HG03064 (cell line): ENCODE measurements around the gene KRTAP12-3.
"Not testable (repeated sequence)": the region's sequence is repeated elsewhere in the genome, so short reads cannot be mapped to it uniquely, and the experiment has no call there.

Experiments
- ATAC-seq: cut with Tn5 transposase; IDR thresholded peaks from one replicate; pipeline ENCODE4 v1.9.1; 2021; ENCODE audit warnings: low read depth; ENCODE audit not compliant: unreplicated experiment

The KRTAP12-3 gene

DNA sequence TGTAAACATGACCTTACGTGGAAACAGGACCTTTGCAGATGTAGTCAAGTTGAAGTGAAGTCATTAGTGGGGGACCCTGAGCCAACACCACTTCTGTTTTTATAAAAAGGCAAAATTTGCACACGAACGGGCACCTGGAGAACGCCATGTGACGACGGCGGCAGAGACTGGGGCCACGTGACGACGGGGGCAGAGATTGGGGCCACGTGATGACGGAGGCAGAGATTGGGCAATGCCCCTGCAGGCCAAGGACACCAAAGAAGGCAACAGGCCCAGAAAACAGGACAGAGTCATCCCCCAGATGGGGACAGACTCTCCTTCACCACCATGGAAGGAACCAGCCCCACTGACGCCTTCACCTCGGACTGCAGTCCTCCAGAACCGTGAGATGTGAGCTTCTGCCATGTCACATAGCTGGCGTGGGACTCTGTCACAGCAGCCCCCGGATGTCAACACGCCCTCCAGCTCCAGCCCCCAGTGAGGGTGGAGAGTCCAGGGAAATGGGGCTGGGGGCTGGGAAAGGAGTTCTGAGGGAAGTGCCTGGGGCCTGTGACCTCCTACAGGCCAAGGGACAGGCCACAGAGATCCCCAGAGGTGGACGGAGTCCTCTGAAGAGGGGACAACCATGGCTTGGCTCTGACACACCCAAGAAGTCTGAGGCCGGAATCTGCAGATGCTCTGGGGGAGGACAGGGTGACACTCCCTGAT, 7.3 kb upstream of the KRTAP12-3 start:
- no peak for ATAC-seq

DNA sequence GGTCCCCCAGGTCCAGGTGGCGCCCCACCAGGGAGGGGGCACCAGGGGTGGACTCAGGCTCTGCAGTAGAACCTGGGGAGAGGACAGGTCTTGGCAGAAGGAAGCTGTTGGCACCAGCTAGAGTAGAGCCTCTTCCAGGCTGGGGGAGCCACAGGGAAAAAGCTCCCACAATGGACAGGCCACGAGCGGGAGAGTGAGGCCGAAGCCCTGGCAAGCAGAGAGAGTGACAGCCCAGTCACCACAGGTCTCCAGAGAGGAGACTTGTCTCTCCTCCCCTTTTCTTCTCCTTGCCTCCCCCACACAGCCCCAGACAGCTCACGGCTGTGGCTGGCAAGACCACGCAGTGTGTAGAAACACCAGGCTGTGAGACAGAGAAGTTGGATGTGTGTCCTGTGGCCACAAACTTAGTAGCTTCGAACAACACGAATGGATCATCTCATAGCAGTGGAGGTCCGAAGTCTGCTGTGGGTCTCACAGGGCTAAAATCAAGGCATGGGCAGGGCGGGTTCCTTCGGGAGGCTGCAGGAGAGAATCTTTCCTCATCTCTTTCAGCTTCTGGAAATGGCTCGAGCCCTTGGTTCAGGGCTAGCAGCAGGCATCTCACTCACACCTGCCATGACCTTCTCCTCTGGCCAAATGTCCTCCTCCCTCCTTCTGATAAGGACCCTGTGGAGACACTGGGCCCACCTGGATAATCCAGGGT, 6.6 kb upstream of the KRTAP12-3 start:
- no peak for ATAC-seq

DNA sequence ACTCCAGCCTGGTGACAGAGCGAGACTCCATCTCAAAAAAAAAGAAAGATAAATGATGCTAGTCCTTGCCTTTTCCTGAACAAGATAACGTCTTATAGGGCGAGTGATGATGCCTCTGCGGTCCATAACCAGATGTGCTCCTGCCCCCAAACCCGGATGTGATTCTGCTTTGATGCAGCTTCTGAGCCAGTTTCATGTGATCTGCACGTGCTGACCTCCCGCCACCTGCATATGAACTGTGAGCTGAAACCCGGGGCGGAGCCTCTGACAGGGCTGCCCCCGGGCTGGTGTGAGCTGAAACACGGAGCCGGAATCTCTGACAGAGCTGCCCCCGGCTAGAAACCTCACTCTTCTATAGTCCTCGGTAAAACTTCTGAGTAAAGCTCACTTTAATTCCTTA, 4.6 kb upstream of the KRTAP12-3 start:
- ATAC-seq: no peak

DNA sequence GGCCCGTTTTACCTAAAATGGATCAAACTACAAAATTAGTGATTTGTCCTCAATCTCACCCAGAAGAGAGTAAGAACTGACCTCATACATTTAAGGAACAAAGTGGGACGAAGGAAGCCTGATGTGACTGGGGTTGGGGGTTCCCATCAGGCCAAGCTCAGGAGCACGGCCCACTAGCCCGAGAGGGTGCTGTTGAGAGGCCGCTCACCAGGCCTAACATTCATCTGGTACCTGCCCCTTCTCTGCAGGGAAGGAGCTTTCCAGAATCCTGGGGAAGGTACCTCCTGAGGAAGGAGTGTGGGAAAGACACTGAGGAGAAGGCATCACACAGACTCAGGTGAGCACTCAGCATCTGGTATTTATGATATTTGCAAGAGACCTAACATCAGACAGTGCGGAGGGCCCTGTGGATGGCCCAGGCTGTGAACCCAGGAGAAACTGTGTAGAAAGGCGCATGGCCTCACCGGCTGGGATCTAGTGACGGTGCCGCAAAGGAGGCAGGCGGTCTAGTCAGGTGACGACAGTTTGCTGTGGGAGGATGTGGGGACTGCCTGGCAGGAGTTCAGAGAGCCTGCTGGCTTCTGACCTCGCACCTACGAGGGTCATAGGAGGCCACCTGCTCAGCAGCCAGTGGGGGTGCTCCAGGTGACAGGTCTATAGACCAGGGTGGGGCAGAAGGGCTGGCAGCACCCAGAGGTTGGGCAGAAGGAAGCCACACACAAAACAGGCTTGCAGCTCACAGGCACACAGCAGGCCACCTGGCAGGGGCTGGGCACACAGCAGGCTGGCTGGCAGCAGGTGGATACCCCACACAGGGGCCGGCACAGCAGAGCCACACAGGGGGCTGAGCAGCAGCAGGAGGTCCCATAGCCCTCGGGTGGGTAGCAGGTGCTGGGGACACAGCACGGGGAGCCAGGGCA, 3.8 kb upstream of the KRTAP12-3 start:
- no peak for ATAC-seq

DNA sequence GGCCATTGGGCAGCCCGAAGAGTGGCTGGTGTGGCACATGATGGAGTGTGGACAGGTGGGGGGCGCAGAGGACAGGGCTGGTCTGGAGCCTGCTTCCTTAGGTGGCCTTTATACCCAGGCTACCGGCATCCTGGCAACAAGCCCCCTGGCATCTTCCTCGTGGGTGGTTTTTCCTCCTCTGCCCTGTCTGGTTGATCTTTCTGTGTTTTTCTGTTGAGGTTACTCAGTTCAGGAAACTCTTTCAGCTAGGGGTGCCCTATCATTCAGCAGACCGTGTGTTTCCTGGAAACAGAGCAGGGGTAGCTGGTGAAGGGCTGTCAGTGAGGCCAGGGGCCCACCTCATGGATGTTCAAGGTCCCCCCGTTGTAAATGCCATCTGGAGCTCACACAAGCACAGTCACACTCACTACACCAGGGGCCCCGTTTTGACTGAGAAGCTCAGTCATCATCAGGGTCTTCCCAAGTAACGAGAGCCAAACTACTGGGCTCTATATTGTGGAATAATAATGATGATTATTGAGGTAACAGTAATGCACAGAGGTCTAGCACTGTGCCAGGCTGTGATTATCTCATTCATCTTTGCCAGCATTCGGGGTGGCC, 3.1 kb upstream of the KRTAP12-3 start, which contains the start of gene KRTAP12-4:
KRTAP12-4 (minus strand) TSS at position 84 of the 600 bp plus-strand sequence; CDS start at position 39, 45 bp downstream.
- ATAC-seq: no peak

DNA sequence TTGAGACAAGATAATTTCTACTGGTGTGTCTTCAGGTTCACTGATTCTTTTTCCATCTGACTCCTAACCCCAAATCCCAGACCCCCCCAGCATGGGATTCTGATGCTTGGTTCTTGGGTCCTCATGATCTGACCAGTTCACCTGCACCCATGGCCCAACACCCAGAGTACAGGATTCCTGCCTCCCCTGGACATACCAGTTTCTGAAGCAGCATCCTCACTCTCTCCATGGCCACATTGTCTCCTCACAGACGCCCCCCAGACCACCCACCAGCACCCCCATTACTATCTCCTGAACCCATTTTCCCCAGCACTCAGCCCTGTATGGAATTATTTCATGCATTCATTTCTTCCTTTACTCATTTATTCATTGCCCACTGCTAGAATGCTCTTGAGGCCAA, 864 bp upstream of the KRTAP12-3 start:
- ATAC-seq: no peak

DNA sequence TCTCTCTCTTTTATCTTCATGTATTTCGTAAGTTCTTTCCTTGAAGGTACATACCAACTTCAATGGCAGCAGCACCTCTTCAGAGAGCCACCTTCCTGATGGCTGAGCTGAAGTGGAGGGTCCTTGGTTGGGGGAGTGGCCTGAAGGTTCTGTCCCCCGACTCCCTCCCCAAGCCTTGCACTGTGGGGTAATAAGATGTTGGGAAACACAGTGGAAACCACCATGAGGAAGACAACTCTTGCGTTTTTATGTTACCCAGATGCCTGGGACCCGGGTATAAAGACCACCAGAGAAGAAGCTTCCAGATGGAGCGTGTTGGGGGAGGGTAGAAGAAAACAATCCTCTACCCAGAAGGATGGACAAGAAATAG, 794 bp downstream of the KRTAP12-3 start:
- ATAC-seq: no peak

DNA sequence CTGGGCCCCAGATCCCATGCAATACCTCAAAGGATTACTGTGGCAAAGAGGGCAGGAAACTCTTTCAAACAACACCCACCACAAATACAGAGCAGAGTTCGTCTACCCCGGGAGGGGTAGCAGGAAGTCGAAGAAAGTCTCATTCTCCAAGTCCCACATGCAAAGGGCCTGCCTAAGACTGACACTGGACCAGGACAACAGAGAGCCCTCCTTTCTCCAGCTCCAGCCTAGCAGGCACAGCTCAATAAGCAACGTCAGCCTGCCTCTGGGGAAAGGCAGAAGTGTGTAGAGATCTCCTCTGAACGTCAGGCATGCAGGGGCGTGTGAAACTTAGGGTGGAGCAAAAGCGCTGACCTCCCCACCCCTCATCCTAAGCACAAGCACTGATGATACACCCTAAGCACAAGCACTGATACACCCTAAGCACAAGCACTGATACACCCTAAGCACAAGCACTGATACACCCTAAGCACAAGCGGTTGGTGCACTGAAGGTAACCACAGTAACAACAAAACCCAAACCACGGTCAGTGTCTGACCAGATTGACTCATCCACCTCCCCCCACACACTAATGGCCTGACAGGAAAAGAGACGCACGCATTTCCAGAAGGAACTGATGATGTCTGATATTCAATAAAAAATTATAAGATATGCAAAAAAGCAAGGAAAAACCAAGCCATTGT, 1.3 kb downstream of the KRTAP12-3 start:
- ATAC-seq: no peak

DNA sequence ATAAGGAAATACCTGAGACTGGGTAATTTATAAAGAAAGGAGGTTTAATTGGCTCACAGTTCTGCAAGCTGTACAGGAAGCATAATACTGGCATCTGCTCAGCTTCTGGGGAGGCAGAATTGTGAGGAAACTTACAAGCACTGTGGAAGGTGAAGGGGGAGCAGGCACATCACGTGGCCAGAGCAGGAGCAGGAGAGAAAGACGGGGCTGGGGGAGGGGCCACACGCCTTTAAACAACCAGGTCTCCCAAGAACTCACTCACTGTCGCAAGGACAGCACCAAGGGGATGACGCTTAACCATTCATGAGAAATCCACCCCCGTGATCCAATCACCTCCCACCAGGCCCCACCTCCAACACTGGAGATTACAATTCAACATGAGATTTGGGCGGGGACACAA, 3.8 kb downstream of the KRTAP12-3 start:
- not testable (repeated sequence) for ATAC-seq

DNA sequence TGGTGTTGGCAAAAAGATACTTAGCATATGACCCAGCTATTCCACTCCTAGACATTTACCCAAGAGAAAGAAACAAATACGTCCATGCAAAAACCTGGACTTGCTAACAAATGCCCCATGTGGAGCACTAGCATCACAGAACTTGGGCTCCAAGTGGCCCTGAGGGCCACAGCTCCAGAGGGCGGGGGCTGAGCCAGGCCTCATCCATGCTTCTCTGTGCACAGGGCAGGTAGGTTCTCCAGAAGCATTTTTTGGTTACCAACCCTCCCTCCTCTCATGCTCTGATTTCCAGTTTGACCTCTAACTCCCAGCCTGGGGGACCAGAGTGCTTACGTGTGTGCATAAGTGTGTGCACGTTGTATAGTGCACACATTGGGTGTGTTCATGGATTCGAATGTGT, 7.0 kb downstream of the KRTAP12-3 start:
- ATAC-seq: no peak

DNA sequence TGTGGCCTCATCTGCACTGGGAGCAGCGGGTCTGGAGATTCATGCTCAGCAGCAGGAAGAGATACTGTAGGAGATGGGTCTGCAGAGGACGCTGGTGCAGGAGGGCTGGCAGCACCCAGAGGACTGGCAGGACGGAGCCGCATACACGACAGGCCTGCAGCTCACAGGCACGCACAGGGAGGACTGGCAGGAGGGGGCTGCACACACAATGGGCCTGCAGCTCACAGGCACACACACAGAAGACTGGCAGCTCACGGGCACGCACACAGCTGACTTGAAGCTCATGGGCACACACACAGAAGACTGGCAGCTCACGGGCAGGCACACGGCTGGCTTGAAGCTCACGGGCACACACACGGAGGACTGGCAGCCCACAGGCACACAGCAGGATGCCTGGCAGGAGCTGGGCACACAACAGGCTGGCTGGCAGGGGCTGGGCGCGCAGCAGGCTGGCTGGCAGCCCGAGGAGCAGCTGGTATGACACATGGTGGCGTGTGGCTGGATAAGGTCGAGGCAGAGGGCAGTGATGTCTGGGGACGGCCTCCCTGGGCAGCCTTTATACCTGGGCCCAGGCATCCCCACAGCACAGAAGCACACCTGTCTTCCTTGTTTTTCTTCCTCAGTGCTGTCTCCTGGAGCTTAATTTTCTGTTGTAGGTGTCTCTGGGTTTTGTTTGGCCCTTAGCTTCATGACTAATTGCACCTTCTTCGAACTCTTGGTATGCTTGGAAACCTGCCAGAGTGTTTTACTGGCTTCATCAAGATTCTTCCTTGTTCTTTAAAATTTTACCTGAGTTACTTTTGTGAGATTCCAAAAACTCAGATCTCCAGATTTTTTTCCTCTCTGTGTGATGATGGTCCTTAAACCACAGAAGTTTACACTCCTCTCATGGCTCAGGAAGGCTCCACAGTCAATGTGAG, 8.9 kb downstream of the KRTAP12-3 start, which contains the start of gene KRTAP12-2:
KRTAP12-2 (minus strand) TSS at position 527 of the 920 bp plus-strand sequence; CDS start at position 486, 41 bp downstream.
- ATAC-seq: no peak

DNA sequence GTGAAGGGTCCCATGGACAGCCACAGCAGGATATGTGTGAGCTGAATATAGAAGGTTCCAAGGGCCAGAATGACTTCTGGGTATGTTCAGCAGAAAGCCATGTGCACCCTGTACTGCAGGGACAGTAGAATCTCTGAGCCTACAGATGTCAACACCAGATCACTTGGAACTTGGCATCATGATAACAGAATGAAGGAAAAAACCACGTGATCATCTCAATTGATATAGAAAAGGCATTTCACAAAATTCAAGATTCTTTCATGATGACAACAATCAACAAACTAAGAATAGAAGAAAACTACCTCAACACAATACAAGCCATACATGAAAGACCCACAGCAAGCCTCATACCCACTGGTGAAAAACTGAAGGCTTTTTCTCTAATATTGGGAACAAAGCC, 9.9 kb downstream of the KRTAP12-3 start:
- ATAC-seq: no peak

DNA sequence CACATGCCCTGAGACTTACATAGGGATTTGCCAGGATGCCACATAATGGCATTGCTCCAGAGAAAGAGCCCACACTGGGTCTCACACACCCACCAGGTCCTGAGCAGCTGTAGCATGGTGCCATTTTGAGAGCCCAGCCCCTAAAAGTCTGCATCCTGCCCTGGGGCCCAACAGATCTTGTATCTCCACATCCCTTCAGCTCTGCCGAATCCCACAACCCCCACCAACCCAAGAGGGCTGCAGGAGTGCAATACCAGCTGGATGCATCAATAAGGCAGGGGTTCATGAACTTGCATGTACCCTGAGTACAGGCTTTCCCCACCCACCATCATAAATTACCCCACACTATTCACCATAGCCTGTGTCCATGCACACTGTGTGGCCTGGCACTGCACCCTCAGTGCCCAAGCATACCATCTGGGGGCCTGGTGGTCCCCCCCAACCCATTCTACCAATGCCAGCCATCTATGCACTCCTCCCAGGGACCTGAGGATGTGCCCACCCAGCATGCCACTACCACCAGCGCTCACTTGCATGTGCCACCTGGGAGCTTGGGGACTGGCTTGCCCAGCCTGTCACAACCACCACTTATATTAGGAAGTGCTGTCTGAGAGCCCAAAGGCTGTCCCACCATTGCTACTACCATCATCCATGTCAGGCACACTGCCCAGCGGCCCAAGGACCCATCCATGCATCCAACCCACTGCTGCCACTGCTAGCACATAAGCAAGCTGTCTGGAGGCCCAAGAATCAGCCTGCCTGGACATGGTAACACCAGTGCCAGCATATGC, 13.1 kb downstream of the KRTAP12-3 start:
- no peak for ATAC-seq

DNA sequence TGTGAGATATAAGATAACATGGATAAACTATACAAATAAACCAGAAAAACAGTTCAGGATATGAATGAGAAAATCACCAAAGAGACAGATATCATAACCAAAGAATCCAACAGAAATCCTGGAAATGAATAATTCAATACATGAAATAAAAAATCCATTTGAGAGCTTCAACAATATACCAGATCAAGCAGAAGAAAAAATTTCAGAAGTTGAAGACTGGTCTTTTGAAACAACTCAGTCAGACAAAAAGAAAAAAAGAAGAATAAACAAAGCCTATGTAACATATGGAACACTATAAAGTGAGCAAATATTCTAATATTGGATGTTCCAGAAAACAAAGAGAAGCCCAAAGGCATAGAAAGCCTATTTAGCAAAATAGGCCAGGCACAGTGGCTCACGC, 14.2 kb downstream of the KRTAP12-3 start:
- no peak for ATAC-seq

DNA sequence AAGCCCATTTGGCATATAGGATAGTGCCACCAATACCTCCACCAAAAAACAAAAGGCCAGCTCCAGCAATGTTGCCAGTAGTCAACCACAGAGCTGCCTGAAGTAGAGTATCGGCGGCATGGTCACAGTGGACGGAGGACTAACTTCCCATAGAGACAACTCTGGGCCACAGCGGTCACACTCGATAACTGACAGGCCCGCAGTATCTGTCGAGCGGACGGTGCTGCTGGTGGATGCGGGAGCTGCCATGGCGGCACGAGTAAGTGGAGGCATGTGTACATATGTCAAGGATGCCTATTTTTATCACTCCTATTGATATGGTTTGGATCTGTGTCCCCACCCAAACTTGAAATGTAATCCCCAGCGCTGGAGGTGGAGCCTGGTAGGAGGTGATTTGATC, 20.1 kb downstream of the KRTAP12-3 start:
- ATAC-seq: no peak

DNA sequence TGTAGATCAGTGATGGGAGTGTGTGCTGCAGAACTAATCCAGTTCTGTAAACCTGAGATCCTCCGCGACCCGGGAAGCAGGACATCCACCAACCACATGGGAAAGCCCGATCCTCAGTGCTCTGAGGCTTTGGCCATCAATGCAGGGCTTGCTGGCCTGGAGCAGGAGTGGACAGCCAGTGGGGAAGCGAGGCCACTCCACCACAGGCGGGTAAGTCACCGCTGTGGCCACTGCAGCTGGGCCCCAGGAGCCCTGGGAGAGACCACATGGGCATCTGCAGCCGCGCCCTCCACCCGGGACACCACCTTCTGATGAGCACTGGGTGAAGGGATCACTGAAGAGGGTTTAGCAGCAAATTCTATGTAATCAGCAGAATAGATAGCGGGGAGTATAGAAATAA, 23.4 kb downstream of the KRTAP12-3 start:
- ATAC-seq: no peak

DNA sequence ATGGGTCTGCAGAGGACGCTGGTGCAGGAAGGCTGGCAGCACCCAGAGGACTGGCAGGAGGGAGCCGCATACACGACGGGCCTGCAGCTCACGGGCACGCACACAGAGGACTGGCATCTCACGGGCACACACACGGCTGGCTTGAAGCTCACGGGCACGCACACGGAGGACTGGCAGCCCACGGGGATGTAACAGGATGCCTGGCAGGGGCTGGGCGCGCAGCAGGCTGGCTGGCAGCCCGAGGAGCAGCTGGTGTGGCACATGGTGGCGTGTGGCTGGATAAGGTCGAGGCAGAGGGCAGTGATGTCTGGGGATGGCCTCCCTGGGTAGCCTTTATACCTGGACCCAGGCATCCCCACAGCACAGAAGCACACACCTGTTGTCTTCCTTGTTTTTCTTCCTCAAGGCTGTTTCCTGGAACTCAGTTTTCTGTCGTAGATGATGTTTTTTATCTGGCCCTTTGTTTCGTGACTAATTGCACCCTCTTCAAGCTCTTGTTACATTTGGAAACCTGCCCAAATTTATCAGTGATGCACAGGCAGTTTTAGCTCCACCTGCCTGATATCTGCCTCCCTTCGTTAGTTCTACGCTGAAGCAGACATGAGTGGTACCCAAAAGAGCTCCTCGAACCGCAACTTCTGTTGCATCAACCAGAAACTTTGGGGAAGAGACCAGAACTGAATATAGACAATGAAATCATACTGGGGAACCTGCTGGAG, 24.3 kb downstream of the KRTAP12-3 start, which contains the start of gene KRTAP12-1:
KRTAP12-1 (minus strand) TSS at position 303 of the 719 bp plus-strand sequence; CDS start at position 263, 40 bp downstream.
- no peak for ATAC-seq
